Thoracic aorta (tissue), 2 donors: ENCODE data around the gene RAB3A. TPM values are rescaled to one million over a fixed set of nuclear protein-coding genes. Genes with fewer than 3 reads are reported as not detected.

Source experiments
- ATAC-seq: fragments of 150-250 bp; one replicate; pipeline ENCODE4 v1.8.0; 2017; ENCODE audit warnings: low read depth; ENCODE audit not compliant: insufficient number of reproducible peaks, low FRiP score
- DNase-seq: peaks from one replicate; pipeline ENCODE4 v3.0.0-alpha.2; 2020; ENCODE audit warnings: low spot score
- H3K27ac ChIP-seq, 2 donors: fragments of 200-600 bp; sonication (generic); 1 replicate in 1 of 2; 2 replicates in 1 of 2; pipeline ENCODE4 v1.5.1; 2016; ENCODE audit warnings: mild to moderate bottlenecking in 2 of 2, moderate library complexity in 2 of 2
- H3K27me3 ChIP-seq: fragments of 200-600 bp; sonication (generic); replicated peaks from 2 replicates; pipeline ENCODE4 v1.6.0; 2016; ENCODE audit warnings: mild to moderate bottlenecking; ENCODE audit not compliant: insufficient read depth
- H3K36me3 ChIP-seq: fragments of 200-600 bp; sonication (generic); one replicate; pipeline ENCODE4 v1.5.1; 2016
- H3K4me1 ChIP-seq, 2 donors: fragments of 200-600 bp; sonication (generic); 1 replicate in 1 of 2; 2 replicates in 1 of 2; pipeline versions ENCODE4 v1.5.1 to v1.6.0; 2016; ENCODE audit warnings: low read depth in 2 of 2, mild to moderate bottlenecking in 1 of 2; ENCODE audit not compliant: control insufficient read depth in 1 of 2
- H3K4me3 ChIP-seq: fragments of 200-600 bp; sonication (generic); 2 replicates; pipeline ENCODE4 v1.5.1; 2016; ENCODE audit warnings: mild to moderate bottlenecking
- H3K9me3 ChIP-seq: fragments of 200-600 bp; sonication (generic); 2 replicates; pipeline ENCODE4 v1.5.1; 2016
- CTCF ChIP-seq: fragments of 200-600 bp; sonication (generic); IDR thresholded peaks from one replicate; pipeline ENCODE4 v1.5.1; 2019; ENCODE audit warnings: antibody characterized with exemption
- total RNA-seq, 2 donors: library from RNA; depleted of rRNA; stranded (reverse); fragments of >200 nt; gene quantifications; one replicate each; pipeline versions ENCODE4 v1.1.0 to v1.2.3, GENCODE V29; 2016

Gene RAB3A
- total RNA-seq, 2 donors from 2014 or later = 1.9 TPM; not detected in 1

GRCh38 chr19:18245297-18245696, 41.5 kb upstream of the RAB3A start:
- no peaks in the 10 kb centered on the region for H3K36me3 ChIP-seq
- no peaks in the 10 kb centered on the region for H3K4me1 ChIP-seq
- DNase-seq (no peak), ATAC-seq (no peak)
- no peak overlapping the region for H3K4me3 ChIP-seq
- no peaks in the 10 kb centered on the region for H3K27me3 ChIP-seq
- no peaks in the 10 kb centered on the region for H3K9me3 ChIP-seq
- no peak overlapping the region for H3K27ac ChIP-seq
- no peak for TF ChIP-seq CTCF

DNA sequence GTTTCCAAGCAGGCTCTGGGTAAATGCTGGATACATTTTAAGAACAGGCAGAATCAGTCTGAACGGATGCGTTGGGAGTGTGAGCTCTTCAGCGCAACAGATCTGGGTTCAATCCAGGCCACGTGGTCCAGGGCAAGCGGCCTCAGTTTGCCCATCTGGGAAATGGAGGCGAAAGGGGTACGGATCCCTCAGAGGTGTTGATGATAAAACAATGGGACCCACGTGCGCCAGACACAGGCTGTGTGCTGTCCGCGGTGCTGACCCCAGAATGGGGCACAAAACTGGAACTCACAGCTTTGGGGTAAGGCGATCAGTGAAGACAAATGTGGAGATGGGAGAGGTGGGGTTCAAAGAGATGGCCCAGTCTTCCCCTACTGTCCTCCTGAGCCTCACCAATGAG, 35.5 kb upstream of the RAB3A start:
- Histone ChIP-seq H3K27me3 (no peaks in the 10 kb centered on the region), H3K4me3 (no peak overlapping the region), H3K36me3 (no peaks in the 10 kb centered on the region), H3K9me3 (no peaks in the 10 kb centered on the region), H3K27ac (no peak overlapping the region), H3K4me1 (no peaks in the 10 kb centered on the region)
- DNase-seq (no peak), ATAC-seq (no peak)
- TF ChIP-seq CTCF = no peak

- no peak for TF ChIP-seq CTCF
- no peaks in the 10 kb centered on the region for H3K27me3 ChIP-seq
Observed at GRCh38 chr19:18234194-18234593, 30.4 kb upstream of the RAB3A start.

GRCh38 chr19:18233224-18233825, 29.5 kb upstream of the RAB3A start:
- H3K27me3 ChIP-seq = no peaks in the 10 kb centered on the region
- DNase-seq (no peak), ATAC-seq (no peak)
- H3K36me3 ChIP-seq = no peaks in the 10 kb centered on the region
- no peak for TF ChIP-seq CTCF
- peaks cover 6% of the 10 kb centered on the region for H3K9me3 ChIP-seq
- H3K27ac ChIP-seq = no peak overlapping the region
- no peaks in the 10 kb centered on the region for H3K4me1 ChIP-seq
- no peak overlapping the region for H3K4me3 ChIP-seq

More at GRCh38 chr19:18234194-18234593, 30.4 kb upstream of the RAB3A start:
- Histone ChIP-seq H3K9me3 (peaks cover 6% of the 10 kb centered on the region), H3K36me3 (no peaks in the 10 kb centered on the region), H3K4me3 (no peak overlapping the region), H3K4me1 (no peaks in the 10 kb centered on the region), H3K27ac (no peak overlapping the region)
- ATAC-seq (no peak), DNase-seq (no peak)

GRCh38 chr19:18232540-18233223, 28.8 kb upstream of the RAB3A start:
- DNase-seq = no peak
- Histone ChIP-seq H3K27me3 (no peaks in the 10 kb centered on the region), H3K4me3 (no peak overlapping the region), H3K36me3 (no peaks in the 10 kb centered on the region), H3K9me3 (peaks cover 6% of the 10 kb centered on the region), H3K4me1 (peaks cover 0 to 5% of the 10 kb centered on the region in 2 donors), H3K27ac (no peak overlapping the region)
- no peak for TF ChIP-seq CTCF
- no peak for ATAC-seq
